ENCODE measurements around the gene LAMA5.

GRCh38 chr20:62317167-62317655 lies 49.9 kb downstream of the LAMA5 start:
- no peak for TF ChIP-seq CTCF (IDR thresholded peaks at IDR 0.05)
- no peak for TF ChIP-seq POLR2A (IDR thresholded peaks at IDR 0.05)
- no peak for TF ChIP-seq EP300 (IDR thresholded peaks at IDR 0.05)
